PC-3 (cell line): ENCODE results near the gene ZNF846.

ENCODE experiments used
- CTCF ChIP-seq: fragments of 300-600 bp; sonication (generic); conservative IDR thresholded peaks from 2 replicates; pipeline ENCODE4 v1.5.1; 2017; ENCODE audit warnings: antibody characterized with exemption, low read depth, mild to moderate bottlenecking, low read length
- EZH2 ChIP-seq: fragments of 300-600 bp; sonication (generic); IDR thresholded peaks from one replicate; pipeline ENCODE4 v1.6.1; 2017; ENCODE audit warnings: antibody characterized with exemption, mild to moderate bottlenecking, low read length; ENCODE audit not compliant: unreplicated experiment
- EZH2phosphoT487 ChIP-seq: fragments of 300-600 bp; sonication (generic); IDR thresholded peaks from 2 replicates; pipeline ENCODE4 v1.6.1; 2018; ENCODE audit warnings: mild to moderate bottlenecking, antibody characterized with exemption, low read length, borderline replicate concordance

- TF ChIP-seq CTCF (no peak), EZH2 (no peak), EZH2phosphoT487 (no peak)
Measured at GRCh38 chr19:9705836-9706235, 62.7 kb downstream of the ZNF846 start.
